Measurements from ENCODE around the gene NT5C1B.

NT5C1B gene

GRCh38 chr2:18611184-18611583 lies 21.8 kb upstream of the NT5C1B start:
- no peak for DNase-seq

GRCh38 chr2:18610651-18611050 lies 21.3 kb upstream of the NT5C1B start:
- Histone ChIP-seq H3K9ac (ENCODE audit: low read length) (no peak overlapping the region), H2AFZ (ENCODE audit: low read length) (no peak overlapping the region), H3K9me2 (replicated peaks; ENCODE audit: insufficient read depth, low read length) (no peaks in the 10 kb centered on the region; the same call in 1 of the 2 replicates), H3K27me3 (replicated peaks; ENCODE audit: insufficient read depth, low read length) (no peaks in the 10 kb centered on the region), H3K27ac (ENCODE audit: low read length) (no peak overlapping the region), H3K4me1 (ENCODE audit: low read length) (no peaks in the 10 kb centered on the region), H3K4me3 (ENCODE audit: low read length) (no peak overlapping the region), H3K36me3 (replicated peaks; ENCODE audit: insufficient read depth, low read length) (no peaks in the 10 kb centered on the region), H3F3A (ENCODE audit: insufficient read depth, low read length) (no peaks in the 10 kb centered on the region), H3K9me3 (replicated peaks; ENCODE audit: insufficient read depth, low read length) (no peaks in the 10 kb centered on the region), H4K20me1 (ENCODE audit: insufficient read depth, low read length) (no peaks in the 10 kb centered on the region), H3K79me2 (ENCODE audit: low read length) (no peaks in the 10 kb centered on the region), H3K4me2 (ENCODE audit: low read depth, low read length) (no peak overlapping the region)
- TF ChIP-seq EZH2 (optimal IDR thresholded peaks at IDR 0.05; ENCODE audit: low read depth, low read length) (no peak), CTCF (IDR thresholded peaks at IDR 0.05; ENCODE audit: low read length) (no peak), EZH2phosphoT487 (IDR thresholded peaks at IDR 0.05; ENCODE audit: low read length) (no peak)
- DNase-seq: no peak

More at GRCh38 chr2:18611184-18611583, 21.8 kb upstream of the NT5C1B start:
- TF ChIP-seq CTCF (IDR thresholded peaks at IDR 0.05; ENCODE audit: low read length) (no peak), EZH2phosphoT487 (IDR thresholded peaks at IDR 0.05; ENCODE audit: low read length) (no peak), EZH2 (optimal IDR thresholded peaks at IDR 0.05; ENCODE audit: low read depth, low read length) (no peak)
- Histone ChIP-seq H3K9me2 (replicated peaks; ENCODE audit: insufficient read depth, low read length) (no peaks in the 10 kb centered on the region; the same call in 1 of the 2 replicates), H3K4me2 (ENCODE audit: low read depth, low read length) (no peak overlapping the region), H2AFZ (ENCODE audit: low read length) (no peak overlapping the region), H3K27me3 (replicated peaks; ENCODE audit: insufficient read depth, low read length) (no peaks in the 10 kb centered on the region), H3K4me1 (ENCODE audit: low read length) (no peaks in the 10 kb centered on the region), H3K36me3 (replicated peaks; ENCODE audit: insufficient read depth, low read length) (no peaks in the 10 kb centered on the region), H3K9me3 (replicated peaks; ENCODE audit: insufficient read depth, low read length) (no peaks in the 10 kb centered on the region), H3K79me2 (ENCODE audit: low read length) (no peaks in the 10 kb centered on the region), H3K4me3 (ENCODE audit: low read length) (no peak overlapping the region), H3K9ac (ENCODE audit: low read length) (no peak overlapping the region), H3F3A (ENCODE audit: insufficient read depth, low read length) (no peaks in the 10 kb centered on the region), H4K20me1 (ENCODE audit: insufficient read depth, low read length) (no peaks in the 10 kb centered on the region), H3K27ac (ENCODE audit: low read length) (no peak overlapping the region)

GRCh38 chr2:18610090-18610489 lies 20.7 kb upstream of the NT5C1B start:
- no peaks in the 10 kb centered on the region for H3K9me3 ChIP-seq (replicated peaks; ENCODE audit: insufficient read depth, low read length)

More at GRCh38 chr2:18610090-18610489, 20.7 kb upstream of the NT5C1B start:
- Histone ChIP-seq H3K4me1 (ENCODE audit: low read length) (no peaks in the 10 kb centered on the region), H3K4me2 (ENCODE audit: low read depth, low read length) (no peak overlapping the region), H3K9me2 (replicated peaks; ENCODE audit: insufficient read depth, low read length) (no peaks in the 10 kb centered on the region; the same call in 1 of the 2 replicates), H3K27me3 (replicated peaks; ENCODE audit: insufficient read depth, low read length) (no peaks in the 10 kb centered on the region), H4K20me1 (ENCODE audit: insufficient read depth, low read length) (no peaks in the 10 kb centered on the region), H3K79me2 (ENCODE audit: low read length) (no peaks in the 10 kb centered on the region), H3F3A (ENCODE audit: insufficient read depth, low read length) (no peaks in the 10 kb centered on the region), H3K27ac (ENCODE audit: low read length) (no peak overlapping the region), H3K9ac (ENCODE audit: low read length) (no peak overlapping the region), H3K36me3 (replicated peaks; ENCODE audit: insufficient read depth, low read length) (no peaks in the 10 kb centered on the region), H3K4me3 (ENCODE audit: low read length) (no peak overlapping the region), H2AFZ (ENCODE audit: low read length) (no peak overlapping the region)
- DNase-seq: no peak
- TF ChIP-seq EZH2 (optimal IDR thresholded peaks at IDR 0.05; ENCODE audit: low read depth, low read length): no peak
- no peak for TF ChIP-seq CTCF (IDR thresholded peaks at IDR 0.05; ENCODE audit: low read length)
- TF ChIP-seq EZH2phosphoT487 (IDR thresholded peaks at IDR 0.05; ENCODE audit: low read length): no peak
